Activated T-cell treated with anti-CD3 and anti-CD28 coated beads, Interleukin-2, amount 50 U/mL, for 48 hours (primary cell): ENCODE data around the gene MAGI1.

Experiments
- DNase-seq, 2 experiments: peaks; one replicate each; pipeline ENCODE4 v3.0.0-alpha.2; 2020

MAGI1 gene

DNA sequence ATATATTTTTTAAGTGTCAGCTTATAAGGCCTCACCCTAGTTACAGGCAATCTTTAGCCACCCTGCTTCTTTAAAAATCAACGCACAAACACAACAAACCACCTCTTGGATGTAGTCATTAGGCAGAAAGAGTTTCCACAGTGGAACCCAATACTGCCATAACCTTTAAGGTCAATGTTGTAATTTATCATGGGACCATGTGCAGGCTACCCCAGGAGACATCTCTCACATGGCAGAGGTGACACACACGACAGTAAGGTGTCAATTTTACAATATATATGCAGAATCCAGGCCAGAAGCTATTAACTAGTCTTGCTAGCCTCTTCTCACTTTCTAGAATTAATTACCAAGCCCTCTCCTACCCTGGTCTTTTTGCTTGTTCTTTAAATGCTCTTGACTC lies 336.5 kb downstream of the MAGI1 start:
- no peak for DNase-seq

DNA sequence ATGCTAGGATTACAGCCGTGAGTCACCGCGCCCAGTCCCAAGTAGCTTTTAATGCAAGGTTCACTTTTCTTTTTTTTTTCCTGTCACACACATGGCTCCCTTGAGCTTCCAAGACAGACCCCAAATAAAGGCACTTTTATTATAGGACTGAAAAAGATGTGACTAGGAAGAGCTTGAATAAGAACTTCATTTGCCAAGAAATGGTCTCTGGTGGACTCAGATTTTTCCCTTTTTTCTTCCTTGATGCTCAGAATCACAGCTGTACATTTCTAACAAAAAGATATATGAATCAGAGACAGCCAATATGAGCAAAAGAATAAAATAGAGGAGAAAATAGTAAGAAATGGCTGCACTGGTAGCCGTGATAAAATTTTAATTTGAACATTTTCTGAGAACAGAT lies 337.2 kb downstream of the MAGI1 start:
- no peak for DNase-seq

DNA sequence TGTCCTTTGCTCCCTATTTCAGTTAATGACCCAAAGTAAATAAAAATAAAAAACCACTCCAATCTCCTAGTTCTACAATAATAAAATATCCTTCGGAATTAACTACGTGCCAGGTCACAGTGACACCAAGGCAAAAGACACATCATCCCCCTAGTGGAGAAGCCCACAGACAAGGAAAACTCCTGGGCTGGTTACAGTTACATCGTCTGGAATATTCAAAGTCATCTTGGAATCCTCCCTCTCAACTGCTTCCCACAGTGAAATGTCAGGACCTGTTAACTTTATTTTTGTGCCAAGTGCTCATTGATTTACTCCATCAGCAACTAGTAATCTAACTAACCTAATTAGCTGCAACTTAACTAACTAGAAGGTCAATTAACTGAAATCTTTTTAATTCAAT lies 349.3 kb downstream of the MAGI1 start:
- no peak for DNase-seq

DNA sequence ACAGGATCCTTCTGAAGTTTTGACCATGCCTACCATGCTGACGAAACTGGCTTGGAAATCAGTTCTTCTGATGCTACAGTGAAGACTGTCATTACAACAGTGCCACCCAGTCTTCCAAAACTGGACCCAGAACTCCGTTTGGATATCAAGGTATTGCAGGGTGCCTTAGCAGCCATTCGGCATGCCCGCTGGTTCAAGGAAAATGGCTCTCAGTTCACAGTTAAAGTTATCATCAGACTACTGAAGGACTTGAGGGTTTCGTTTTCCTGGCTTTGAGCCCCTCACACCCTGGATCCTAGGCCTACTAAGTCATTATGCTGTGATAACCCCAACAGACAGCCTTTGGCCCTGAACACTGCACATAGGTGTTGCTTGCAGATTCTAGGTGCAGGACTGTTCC lies 351.0 kb downstream of the MAGI1 start:
- DNase-seq, result no peak

DNA sequence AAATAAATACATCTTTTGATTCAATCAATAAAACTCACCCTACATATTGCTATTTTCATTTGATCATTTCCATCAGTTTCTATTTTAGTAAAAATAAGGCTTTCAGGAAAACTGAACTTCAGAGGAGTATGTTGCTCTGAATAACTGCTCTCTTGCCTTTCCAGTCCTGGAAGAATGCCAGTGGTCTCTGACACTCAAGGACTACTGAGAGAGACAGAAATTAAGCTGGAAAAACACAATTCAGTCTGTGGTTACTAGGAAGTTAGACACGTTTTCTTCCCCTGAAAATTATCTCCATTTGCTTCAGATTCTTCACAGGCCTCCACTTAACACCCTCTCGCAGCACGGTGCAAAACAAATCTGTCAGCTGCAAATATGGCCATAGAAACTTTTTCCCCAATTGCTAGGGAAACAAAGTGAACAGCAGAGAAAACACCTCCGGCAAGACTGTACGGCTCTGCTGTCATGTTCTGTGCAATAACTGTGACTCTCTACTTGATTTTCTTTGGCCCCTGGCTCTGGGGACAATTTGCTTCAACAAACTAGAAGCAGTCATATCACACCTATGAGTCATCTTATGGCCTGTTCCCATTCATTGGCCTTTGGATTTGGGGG lies 353.0 kb downstream of the MAGI1 start:
- DNase-seq, result no peak

DNA sequence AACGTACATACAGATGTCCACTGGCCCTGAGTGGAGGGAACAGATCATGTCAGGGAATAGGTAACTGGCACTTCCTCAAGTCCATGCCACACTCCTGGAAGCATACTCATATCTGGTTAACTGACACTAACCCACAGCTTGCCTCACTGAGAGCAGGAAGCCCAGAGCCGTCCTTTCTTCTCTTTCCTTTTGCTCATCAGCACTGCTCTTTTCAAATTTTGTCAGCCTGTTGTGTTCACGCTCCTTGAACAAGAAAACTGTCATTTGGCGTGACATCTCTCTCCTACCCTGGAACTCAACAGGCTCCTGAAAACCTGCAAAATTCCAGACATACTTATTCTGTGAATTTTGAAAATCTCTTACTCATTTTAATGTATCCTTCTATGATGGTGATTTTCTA lies 360.2 kb downstream of the MAGI1 start:
- DNase-seq, result no peak

DNA sequence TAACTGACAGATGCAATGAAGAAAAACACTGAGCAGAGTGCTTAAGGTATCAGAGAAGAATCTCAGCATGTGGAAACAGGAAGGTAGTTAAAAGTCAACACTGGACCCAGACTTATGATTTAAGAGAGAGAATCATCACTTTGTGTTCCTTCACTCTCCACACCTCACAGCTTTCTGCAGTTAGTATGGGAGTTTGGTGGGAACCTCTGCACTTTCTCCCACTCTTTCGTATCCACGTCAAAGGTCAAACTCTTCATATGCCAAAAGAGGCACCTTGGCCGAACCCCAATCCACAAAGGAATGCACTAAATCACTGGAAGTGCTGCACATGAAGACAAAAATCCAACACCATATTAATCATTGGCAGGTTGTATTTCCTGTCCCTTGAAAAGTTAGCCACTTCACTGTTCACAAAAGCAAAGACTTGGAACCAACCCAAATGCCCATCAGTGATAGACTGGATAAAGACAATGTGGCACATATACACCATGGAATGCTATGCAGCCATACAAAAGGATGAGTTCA lies 361.2 kb downstream of the MAGI1 start:
- DNase-seq, result no peak

DNA sequence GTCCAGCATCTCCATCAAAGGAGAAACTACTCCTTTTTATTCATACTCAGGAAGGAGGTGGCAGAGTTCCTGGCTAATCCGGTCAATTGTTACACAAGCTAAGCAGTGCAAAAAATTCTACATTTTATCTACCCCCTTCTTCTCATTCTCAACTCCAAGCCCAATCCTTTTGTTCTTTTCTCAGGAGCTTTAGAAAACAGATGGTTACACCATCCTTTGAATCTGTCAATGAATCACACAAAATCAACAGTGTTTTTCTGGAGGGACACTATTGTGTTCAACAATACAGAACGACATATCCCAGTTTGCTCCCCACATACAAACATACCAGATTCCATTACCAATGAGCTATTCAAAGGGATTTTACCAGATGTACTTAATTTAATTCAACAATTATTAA lies 362.1 kb downstream of the MAGI1 start:
- no peak for DNase-seq

DNA sequence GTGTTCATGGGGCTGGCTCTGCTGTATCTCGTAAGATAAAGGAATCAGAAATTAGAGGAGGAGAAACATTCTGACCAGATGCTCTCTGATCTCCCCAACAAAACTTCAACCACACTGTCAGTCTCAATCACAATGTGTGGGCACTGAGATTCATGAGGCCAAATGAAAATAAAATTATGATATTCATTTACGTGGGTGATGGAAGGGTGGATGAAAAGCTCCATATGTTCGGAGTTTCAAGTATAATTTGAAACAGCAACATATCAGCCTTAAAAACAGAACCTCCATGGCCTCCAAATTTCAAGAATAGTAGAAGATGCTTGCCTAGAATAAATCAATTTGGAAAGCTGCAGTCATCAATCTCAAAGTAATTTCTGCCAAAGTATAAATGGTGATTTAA lies 363.7 kb downstream of the MAGI1 start:
- DNase-seq, result no peak

DNA sequence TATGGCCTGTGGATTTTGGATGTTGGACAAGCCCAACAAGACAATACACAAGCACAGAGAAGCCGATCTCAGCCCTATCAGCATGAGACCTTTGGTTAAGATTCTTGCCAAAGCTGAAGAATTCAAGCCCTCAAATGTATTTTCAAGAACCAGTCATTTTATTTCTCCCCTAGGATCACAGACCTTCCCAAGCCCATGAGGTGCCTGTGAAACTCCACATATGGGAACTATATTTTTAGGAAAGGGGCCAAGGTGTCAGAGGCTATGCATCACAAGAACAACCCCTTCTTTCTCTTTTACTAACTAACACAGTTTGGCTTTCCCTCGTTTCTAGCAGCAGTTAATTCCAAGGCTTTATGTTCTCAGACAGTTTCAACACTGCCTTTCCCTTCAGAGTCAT lies 364.5 kb downstream of the MAGI1 start:
- no peak for DNase-seq

DNA sequence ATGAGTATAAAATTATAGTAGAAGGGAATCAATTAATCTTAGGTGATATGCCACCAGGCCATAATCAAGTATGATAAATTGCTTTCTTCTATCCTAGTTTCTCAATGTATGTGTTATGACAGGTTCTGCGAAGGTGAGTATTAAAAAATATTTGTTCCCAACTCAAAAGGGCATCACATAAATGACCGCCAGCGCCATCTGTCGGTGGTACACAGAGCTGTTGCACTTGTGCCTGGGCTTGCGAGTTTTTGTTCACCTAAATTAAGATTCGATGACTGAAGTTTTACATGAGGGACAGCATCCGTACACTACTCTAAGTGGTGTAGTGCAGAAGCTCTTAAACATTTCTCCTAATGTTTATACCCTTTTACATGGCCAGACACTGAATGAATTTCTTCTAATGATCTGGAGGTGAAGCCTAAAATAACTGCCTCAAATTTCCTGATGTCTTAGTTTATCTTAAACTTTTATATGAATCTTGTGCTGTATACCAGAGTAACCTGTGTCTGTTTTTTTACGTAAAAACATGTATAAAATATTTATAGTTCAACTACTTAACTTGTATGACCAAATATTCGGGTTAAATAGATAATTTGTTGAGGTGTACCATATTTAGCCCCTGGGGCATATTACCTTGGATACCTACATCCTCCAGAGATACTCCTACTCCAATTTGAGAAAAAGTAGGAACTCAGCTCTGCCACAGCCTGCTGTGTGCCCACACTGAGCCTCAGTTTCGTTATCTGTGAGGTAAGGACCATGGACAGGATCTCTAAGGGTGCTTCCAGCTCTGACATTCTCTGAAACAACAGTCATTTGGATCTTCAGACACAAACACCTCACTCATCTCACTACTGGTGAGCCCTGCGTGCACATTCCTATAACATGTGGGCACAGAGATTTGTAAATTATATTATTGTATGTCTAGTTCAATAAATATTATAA lies 365.6 kb downstream of the MAGI1 start:
- DNase-seq, result peak; percentile 29 to 35

DNA sequence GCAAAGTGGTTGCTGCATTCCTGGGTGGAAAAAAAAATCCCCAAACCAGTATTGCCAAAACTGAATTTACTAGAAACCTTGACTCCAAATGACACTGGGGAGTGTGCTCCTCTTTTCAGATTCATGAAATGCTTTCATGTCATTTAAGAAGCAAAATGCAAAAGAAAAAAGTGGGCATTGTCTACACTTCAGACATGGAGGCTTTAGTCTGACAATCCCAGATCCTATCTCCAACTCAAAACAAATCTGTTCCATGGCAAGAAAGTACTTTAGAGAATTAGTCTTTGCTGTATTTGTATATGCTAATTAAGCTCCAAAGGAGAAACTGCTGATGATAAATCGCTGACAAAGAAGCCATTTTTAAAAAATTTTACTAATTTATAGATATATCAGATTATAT lies 366.7 kb downstream of the MAGI1 start:
- no peak for DNase-seq

DNA sequence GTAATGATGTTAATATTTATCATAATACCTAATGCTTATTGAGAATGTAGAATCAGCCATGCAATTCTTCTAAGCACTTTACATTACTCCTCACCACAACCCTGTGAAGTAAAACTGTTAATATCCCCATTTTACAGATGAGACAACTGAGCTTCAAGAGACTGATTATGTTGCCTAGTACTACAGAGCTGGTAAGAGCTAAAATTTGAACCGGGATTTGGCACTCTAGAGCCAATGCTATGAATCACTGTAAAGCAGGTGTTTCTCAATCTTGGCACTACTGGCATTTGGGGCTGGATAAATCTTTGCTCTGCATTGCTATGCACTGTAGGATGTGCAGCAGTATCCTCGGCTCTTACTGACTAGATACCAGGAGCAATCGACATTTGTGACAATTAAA lies 367.7 kb downstream of the MAGI1 start:
- no peak for DNase-seq

DNA sequence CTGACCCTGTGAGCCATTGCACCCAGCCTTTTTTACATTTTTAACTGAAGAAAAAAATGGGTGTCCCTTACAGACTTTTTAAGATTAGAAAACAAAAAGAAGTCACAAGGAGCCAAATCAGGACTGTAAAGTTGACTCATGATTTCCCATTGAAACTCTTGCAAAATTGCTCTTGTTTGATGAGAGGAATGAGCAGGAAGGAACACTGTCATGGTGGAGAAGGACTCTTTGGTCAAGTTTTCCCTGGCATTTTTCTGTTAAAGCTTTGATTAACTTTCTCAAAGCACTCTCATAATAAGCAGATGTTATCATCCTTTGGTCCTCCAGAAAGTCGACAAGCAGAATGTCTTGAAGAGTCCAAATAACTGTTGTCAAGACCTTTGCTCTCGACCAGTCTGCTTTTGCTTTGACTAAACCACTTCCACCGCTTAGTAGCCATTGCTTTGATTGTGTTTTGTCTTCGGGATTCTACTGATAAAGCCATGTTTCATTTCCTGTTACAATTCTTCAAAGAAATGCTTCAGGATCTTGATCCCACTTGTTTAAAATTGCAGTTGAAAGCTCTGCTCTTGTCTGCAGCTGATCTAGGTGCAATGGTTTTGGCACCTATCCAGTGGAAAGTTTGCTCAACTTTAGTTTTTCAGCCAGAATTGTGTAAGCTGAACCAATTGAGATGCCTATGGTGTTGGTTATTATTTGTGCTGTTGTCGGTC lies 369.4 kb downstream of the MAGI1 start:
- DNase-seq, result no peak

DNA sequence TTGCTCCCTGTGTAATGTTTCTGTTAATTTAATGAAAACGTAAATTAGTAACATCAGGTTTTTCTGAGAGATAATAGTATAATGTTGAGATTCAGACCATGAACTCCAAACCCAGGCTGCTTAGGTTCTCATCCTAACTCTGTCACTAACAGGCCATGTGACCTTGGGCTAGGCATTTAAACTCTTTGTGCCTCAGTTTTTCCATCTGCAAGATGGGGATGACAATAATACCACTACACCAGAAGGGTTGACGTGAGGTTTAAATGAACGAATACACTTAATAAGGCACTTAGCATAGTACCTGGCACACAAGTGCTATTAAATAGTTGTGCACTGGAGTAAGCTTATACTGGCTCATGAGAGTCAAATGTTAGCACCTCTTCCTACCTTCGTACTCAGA lies 370.8 kb downstream of the MAGI1 start:
- no peak for DNase-seq

DNA sequence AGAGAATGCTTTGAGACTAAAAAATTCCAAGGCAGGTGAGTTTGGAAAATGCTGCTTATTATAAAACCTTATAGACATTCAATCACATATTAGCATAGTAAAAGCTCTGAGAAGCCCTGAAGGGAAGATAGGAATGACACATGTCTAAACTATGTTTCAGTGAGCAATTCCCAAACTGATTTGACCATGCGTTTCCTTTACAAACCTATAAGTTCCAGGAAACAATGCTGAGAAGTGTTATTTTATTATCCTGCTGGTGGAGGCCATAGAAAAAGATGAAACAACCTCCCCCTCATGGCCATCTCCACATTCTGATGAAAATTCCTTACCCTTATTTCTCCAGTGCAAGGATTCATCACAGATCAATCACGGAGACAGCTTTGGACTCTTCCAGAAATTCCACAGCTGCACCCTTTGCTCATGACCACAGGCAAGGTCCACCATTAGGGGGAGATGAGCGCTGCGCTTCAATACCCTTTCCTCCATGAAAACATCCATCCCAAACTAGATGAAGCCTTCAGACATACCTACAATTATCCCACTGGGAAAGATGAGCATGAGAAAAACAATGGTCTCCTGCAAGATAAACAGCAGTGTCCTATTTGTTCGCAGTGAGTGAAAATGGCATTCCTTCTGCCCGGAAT lies 372.1 kb downstream of the MAGI1 start:
- no peak for DNase-seq

DNA sequence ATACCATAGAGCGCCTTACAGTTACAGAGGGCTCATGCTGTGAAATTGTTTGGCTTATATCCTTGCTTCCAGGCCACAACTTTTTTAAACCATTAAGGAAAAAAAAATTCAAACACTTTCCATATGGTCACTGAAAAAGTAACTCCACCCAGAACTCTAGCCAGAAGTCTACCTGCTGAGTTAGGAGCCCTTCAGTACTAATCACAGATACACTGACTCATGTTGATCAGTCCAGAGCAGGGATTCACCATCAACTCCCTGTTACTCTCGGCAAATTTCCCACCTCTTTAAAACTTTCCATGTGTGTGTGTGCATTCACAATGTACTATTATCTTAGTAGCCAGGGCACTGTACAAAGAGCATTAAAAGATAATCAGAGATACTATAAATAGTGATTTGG lies 372.8 kb downstream of the MAGI1 start:
- DNase-seq, result no peak

DNA sequence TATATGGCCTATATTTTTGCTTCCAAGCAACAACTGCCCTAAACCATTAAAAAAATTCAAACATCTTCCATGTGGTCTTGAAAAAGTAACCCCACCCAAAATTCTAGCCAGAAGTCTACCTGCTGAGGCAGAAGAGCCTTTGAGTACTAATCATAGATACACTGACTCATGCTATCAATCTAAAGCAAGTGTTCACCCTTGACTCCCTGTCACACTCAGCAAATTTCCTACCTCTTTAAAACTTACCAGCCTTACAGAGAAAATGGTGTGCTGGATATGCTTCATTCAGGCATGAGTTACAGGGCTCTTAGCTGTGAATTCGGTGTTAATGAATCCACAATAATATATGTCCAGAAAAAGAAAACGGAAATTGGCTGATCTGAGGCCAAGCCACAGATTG lies 373.8 kb downstream of the MAGI1 start:
- DNase-seq, result no peak

DNA sequence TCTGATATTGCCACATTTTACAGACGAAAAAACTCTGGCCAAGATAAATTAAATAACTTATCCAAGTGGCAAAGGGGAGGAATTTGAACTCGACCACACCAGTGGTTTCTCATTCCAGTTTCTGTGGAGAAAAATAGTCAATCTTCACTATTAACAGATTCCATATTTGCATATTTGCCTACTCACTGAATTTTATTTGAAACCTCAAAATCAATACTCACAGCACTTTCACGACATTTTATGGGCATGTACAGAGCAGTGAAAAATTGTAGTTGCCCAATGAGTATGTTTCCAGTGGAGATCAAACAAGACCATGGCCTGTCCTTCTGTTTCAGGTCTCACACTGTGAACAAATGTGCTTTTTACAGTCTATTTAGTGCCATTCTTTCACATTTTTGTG lies 374.3 kb downstream of the MAGI1 start:
- DNase-seq, result no peak

DNA sequence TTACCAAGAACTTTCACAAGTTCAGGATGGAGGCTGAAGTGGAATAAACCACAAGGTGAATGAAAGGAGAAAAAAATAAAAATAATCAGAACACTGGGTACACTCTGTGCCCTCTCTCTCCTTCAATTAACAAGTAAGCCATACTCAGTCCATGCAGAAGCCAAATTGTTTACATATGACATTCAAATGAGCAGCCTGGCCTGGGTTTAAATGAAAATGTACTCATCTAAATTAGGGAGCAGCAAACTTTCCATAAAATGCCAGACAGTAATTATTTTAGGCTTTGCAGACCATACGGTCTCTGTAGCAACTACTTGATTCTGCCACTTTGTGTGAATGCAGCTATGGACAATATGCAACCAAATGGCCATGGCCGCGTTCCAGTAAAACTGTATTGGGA lies 376.6 kb downstream of the MAGI1 start:
- DNase-seq, result no peak

DNA sequence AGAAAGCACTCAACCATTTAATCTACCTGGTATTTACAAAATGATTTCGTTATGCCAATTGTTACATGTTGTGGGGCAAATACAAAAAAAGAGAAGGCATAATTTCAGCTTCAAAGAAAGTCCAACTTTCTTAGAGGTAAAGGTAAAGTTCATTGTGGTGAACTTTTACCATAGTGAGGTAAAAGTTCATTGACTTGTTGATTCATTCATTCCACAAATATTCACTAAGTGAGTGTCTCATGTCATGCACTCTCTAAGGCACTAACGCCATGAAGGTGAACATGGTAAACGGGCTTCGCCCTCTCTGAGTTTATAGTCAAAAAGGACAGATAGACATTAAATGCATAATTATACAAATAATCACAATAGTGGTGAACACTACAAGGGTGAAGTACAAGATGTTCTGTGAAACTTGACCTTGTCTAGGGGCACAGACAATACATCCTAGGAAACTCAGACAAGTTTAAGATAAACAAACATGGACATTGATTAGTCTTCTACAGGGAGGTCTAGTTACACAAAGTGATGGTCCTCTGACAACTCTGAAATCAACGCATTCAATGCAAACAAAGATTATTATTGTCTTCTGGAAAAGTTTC lies 378.6 kb downstream of the MAGI1 start:
- no peak for DNase-seq

DNA sequence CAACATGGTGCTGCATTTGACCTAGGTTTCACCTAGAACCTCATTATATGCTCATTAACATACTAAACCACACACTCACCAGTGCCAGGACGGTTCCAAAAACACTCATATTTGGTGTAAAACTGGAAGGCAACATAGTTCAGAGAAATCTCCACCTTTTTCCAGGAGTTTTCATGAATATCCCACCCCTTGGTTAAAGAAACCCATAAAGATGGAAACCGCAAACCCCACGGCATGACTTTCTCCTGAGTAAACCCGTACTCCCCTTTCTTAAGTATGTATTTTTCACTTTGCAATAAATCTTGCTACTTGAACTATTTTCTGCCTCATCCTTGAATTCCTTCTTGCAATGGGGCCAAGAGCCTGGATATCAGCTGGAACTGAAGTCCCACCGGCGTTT lies 379.3 kb downstream of the MAGI1 start:
- DNase-seq, result no peak

DNA sequence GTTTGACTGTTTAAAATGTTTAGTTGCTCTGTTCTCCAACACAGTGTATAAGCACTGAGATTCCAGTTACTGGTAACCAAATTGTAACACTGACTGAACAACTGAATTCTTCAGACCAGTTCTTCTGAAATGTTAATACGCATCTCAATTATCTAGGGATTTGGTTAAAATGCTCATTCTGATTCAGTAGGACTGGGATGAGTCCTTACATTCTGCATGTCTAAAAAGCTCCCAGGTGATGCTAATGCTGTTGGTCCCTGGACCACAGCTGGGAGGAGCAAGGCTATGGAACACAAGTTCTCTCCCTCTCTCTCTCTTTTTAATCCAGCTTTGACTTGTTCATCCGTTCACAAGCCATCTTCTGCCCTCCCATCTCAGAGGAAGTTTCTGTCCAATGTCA lies 380.3 kb downstream of the MAGI1 start:
- DNase-seq, result no peak
